ENCODE data around the gene GABRD. TPM values are rescaled to one million over a fixed set of nuclear protein-coding genes. Genes with fewer than 3 reads are reported as not detected.

The GABRD gene
- total and polyA plus RNA-seq, 2 experiments from 2014 or later = 2.1 to 5.1 TPM

GRCh38 chr1:1974834-1975233, 44.3 kb upstream of the GABRD start:
- DNase-seq (ENCODE audit: low spot score) (peak; percentile 47), ATAC-seq (peak; percentile 69)
- Mint-ChIP-seq H3K4me3 (no peak overlapping the region; the same call in 2 of the 3 replicates), H3K4me1 (no peaks in the 10 kb centered on the region), H3K9me3 (peaks cover 29% of the 10 kb centered on the region), H3K27me3 (ENCODE audit: insufficient read depth, low read depth, poor library complexity) (peaks cover 21% of the 10 kb centered on the region), H3K36me3 (ENCODE audit: low read depth) (no peaks in the 10 kb centered on the region; the same call in 1 of the 3 replicates), H3K27ac (no peak overlapping the region)
- Histone ChIP-seq H3K9me2 (ENCODE audit: insufficient read depth) (no peaks in the 10 kb centered on the region), H3K4me3 (no peak overlapping the region), H3K27ac (ENCODE audit: low read depth) (no peak overlapping the region), H4K20me1 (replicated peaks; ENCODE audit: insufficient read depth) (no peaks in the 10 kb centered on the region), H2AFZ (no peak overlapping the region), H3K27me3 (ENCODE audit: insufficient read depth) (no peaks in the 10 kb centered on the region), H3F3A (replicated peaks; ENCODE audit: low read depth) (peaks cover 12% of the 10 kb centered on the region), H3K36me3 (ENCODE audit: insufficient read depth) (no peaks in the 10 kb centered on the region), H3K79me2 (replicated peaks; ENCODE audit: insufficient read depth) (no peaks in the 10 kb centered on the region), H3K4me2 (no peak overlapping the region), H3K4me1 (ENCODE audit: insufficient read depth) (no peaks in the 10 kb centered on the region)
- TF ChIP-seq REST (IDR thresholded peaks at IDR 0.05; ENCODE audit: unreplicated experiment) = peak; percentile 57
- no peak for TF ChIP-seq EZH2 (IDR thresholded peaks at IDR 0.05; ENCODE audit: low read depth, unreplicated experiment)
- no peak for TF ChIP-seq CTCF (conservative IDR thresholded peaks at IDR 0.05; ENCODE audit: low read depth in 2 of 2)

- Mint-ChIP-seq H3K27ac (no peak overlapping the region; the same call in 1 of the 2 replicates), H3K9me3 (peaks cover 29% of the 10 kb centered on the region), H3K4me1 (no peaks in the 10 kb centered on the region), H3K36me3 (ENCODE audit: low read depth) (no peaks in the 10 kb centered on the region; the same call in 1 of the 3 replicates), H3K27me3 (ENCODE audit: insufficient read depth, low read depth, poor library complexity) (peaks cover 21% of the 10 kb centered on the region), H3K4me3 (no peak overlapping the region; the same call in 2 of the 3 replicates)
- H3K27me3 ChIP-seq (ENCODE audit: insufficient read depth) = no peaks in the 10 kb centered on the region
- H3K9me2 ChIP-seq (ENCODE audit: insufficient read depth) = no peaks in the 10 kb centered on the region
- H3K79me2 ChIP-seq (replicated peaks; ENCODE audit: insufficient read depth) = no peaks in the 10 kb centered on the region
- no peak for ATAC-seq
- no peaks in the 10 kb centered on the region for H3K36me3 ChIP-seq (ENCODE audit: insufficient read depth)
- peaks cover 10% of the 10 kb centered on the region for H3F3A ChIP-seq (replicated peaks; ENCODE audit: low read depth)
- H2AFZ ChIP-seq = no peak overlapping the region
- H3K27ac ChIP-seq (ENCODE audit: low read depth) = no peak overlapping the region
- H3K4me3 ChIP-seq = no peak overlapping the region
- no peaks in the 10 kb centered on the region for H3K4me1 ChIP-seq (ENCODE audit: insufficient read depth)
- no peak overlapping the region for H3K4me2 ChIP-seq
- DNase-seq (ENCODE audit: low spot score) = no peak
- H4K20me1 ChIP-seq (replicated peaks; ENCODE audit: insufficient read depth) = no peaks in the 10 kb centered on the region
- TF ChIP-seq ZNF462 (CRISPR knock-in tag; IDR thresholded peaks at IDR 0.05) (no peak), REST (IDR thresholded peaks at IDR 0.05; ENCODE audit: unreplicated experiment) (no peak), JUNB (IDR thresholded peaks at IDR 0.05; ENCODE audit: unreplicated experiment) (no peak)
These were observed 43.6 kb upstream of the GABRD start for GRCh38 chr1:1975535-1975934.
